Inflammatory macrophage treated with lipopolysaccharide for 1 hour (primary cell): ENCODE measurements around the gene RNF214.
"Not testable (repeated sequence)": the region's sequence is repeated elsewhere in the genome, so short reads cannot be mapped to it uniquely, and the experiment has no call there.

Experiments
- DNase-seq, 2 donors: peaks; one replicate each; pipeline ENCODE4 v3.0.0-alpha.2; 2020 to 2022

Gene RNF214

DNA sequence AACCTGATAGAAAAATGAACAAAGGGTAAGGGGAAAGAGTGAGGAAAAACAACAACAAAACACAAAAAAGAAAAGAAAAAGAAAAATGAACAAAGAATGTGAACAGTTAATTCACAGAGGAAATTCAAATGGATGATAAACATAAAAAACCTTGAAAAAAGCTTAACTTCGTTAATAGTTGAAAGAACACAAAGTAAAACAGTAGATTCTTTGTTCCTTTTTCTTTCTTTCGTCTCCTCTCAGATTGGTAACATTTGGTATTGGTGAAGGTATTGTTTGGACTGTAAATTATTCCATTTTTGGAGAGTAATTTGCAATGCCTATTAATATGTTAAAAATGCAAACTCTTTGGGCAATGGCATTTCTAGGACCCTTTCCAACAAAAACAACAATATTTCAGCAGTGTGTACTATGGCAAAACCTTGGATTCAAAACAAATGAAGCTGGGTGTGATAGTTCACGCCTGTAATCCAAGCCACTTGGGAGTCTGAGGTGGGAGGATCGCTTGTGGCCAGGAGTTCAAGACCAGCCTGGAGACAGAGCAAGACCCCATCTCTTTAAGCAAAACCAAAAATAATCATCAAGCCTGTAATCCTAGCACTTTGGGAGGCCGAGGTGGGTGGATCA is 86.9 kb downstream of the RNF214 start:
- no peak for DNase-seq

DNA sequence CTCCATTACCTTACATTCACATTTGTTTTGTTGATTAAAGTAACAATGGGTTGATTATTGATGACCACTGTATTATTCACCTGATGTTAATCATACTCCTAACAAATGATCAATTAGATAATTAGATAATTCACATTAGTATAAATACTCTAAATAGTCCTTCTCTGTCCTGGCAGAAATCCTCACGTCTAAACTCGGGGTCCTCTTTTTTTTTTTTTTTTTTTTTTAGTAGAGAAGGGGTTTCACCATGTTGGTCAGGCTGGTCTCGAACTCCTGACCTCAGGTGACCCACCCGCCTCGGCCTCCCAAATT is 94.7 kb downstream of the RNF214 start:
- not testable (repeated sequence) for DNase-seq

DNA sequence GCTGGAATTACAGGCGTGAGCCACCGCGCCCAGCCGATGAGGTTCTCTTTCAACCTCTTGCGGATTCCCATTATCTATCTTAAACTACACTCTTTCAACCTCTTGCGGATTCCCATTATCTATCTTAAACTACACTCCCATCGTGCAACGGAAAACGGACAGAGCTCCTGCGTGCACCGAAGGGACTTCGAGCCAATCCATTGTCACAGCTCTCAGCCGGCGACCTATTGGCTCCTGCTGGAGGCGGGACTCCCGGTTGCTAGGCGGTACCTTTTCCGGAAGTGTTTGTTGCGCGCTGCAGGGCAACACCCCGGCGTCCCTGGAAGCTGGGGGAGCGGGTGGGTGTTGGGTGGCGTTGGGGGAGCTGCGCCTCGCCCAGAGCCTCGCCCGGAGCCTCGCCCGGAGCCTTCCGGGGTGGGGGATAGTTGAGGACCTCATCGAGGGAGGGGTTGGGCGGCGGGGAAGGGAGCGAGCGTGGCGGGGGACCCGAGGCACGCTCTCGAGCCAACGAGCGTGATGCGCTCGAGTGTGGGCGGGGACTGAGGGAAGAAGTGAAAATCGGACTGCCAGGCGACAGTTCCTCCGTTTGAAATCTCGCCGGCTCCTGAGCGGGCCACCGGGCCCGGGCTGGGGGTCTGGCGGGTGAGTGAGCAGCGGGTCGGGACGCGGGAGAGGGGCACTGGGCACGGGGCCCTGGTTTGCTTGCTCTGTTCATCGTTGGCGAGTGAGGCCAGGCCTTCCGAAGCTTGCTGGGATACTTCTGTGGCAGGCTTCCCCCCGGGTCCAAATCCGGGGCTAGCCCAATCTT is 95.3 kb downstream of the RNF214 start, which contains the start of gene CEP164:
CEP164 (plus strand) TSS at position 288 of the 808 bp plus-strand sequence. CDS start 10,733 bp downstream, outside the sequence.
- DNase-seq: peak; percentile 94 to 96

DNA sequence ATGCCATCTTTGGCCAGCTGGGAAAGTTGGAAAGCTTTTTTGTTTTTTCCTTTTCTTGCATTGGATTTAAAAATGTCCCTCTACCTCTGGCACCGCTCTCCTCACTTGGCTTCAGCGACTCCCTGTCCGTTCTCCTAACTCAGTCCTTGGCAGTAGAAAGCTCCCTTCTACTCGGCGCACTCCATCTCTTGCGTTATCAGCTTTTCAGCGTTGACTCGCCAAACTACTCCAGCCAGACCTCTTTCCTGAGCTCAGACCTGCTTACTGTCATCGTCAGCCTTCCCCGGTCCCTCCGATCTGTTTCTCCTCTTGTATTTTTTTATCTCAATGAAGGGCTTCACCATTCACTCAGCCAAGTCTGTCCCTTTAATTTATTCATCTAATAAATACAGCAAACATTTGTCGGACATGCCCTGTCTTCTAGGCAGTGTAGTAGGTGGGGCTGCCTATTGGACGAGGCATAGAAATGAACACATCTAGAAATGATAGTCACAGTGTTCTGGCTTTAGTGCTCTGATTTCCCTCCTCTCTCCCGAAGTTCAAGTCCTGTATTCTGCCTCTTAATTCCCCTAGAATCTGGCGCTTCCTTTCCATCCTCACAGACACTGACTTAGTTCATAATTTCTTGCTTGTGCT is 96.0 kb downstream of the RNF214 start:
- no peak for DNase-seq

DNA sequence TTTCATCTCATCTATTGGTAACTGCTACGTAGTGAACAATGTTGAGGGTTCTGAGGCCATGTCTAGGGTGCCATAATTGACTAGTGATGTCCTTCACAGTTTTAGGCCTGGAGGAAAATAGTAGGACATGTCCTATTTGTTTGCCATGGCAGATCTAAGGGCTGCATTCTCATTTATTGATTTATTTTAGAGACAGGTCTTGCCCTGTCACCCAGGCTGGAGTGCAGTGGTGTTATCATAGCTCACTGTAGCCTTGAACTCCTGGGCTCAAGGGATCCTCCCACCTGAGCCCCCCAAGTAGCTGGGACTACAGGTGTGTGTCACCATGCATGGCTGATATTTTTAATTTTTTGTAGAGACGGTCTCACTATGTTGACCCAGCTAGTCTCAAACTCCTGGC is 100.4 kb downstream of the RNF214 start:
- no peak for DNase-seq

DNA sequence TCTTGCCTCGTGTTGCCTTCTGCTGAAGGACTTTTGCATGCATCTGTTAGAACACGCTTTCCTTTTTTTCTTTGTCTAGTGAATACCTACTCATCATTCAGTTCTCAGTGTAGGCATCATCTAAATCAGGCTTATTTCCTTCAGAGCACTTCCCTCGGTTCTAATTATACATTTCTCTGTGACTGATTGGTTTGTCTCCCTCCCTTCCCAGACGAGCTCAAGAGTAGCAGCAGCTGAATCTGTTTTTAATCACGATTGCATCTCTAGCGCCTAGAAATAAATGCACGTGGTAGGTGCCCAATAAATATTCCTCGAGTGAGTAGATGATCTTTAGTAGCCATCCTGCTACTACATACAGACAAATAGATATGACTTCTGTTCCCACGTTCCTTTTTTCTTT is 101.4 kb downstream of the RNF214 start:
- no peak for DNase-seq

DNA sequence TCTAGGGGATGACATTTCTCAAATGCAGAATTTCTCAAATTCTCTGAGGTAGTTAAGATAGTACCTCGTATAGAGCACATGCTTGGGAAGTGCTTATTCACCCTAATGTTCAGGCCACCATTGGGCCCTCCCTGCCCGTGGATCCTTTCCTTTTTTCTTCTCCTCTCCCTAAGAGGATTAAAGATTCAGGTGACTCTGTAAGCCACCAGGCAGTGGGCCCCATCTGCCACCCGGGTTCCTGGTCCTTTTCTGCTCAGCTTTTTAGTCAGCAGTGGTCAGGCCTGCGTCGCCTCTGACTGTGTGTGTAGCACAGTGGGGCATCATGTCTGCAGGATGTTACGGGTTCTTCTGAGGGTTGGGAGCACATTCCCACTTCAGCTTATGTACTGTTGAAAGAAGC is 102.4 kb downstream of the RNF214 start:
- no peak for DNase-seq

DNA sequence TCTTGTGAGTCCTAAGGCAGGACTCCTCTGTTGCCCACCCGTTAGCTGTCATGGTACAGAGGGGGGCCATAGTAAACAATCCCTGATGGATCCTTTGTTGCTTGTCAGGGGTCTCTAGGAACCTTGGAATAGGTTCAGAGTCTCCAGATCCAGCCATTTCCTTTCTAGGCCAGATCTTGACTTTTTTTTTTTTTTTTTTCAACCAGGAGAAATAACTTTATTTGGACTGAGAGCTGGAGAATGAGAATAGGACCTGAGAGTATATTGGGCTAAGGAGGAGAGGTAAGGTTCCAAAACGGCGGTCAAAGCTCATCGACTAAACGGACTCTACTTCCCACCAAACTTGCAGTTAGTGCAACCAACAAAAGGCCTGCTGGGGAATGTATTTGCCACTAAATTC is 102.9 kb downstream of the RNF214 start:
- DNase-seq: no peak
